HCT116 (cell line): ENCODE data around the gene ERMAP. TPM values are rescaled to one million over a fixed set of nuclear protein-coding genes. Genes with fewer than 3 reads are reported as not detected.

Source experiments
- ATAC-seq: fragments of 200-7000 bp; cut with Tn5 transposase; 2 replicates; pipeline ENCODE4 v1.9.1; 2020; ENCODE audit warnings: mild to moderate bottlenecking, moderate library complexity
- BruUV-seq: library from RNA; stranded (reverse); fragments of 400-500 nt; replicated peaks from 2 replicates; lab custom pipeline; 2021; lab: Mats Ljungman, UMichigan
- CTCF ChIA-PET: fragments of 300-600 bp; sonication (Branson Sonifier 250); formaldehyde crosslinking; loops from one replicate; lab custom pipeline; 2021; ENCODE audit warnings: antibody characterized with exemption; lab: Charles Lee
- POLR2A ChIA-PET: fragments of 300-600, 350-600 bp; sonication (Branson Sonifier 250); formaldehyde crosslinking; loops from one replicate; lab custom pipeline; 2021; ENCODE audit warnings: antibody characterized with exemption; lab: Charles Lee
- RAD21 ChIA-PET, 2 experiments: fragments of 300-600 bp; sonication (Branson Sonifier 250); formaldehyde crosslinking; loops; one replicate each; lab custom pipeline; 2023; ENCODE audit warnings: low total read pairs in 2 of 2; ENCODE audit not compliant: uncharacterized antibody in 2 of 2, unreplicated experiment in 2 of 2, low non-redundant PET in 1 of 2; lab: Charles Lee
- DNase-seq: peaks from one replicate; pipeline ENCODE4 v3.0.0-alpha.2; 2010; ENCODE audit warnings: low read depth, low spot score
- H2AFZ ChIP-seq: fragments of 200-600 bp; shearing (Covaris generic), sonication (generic); 2 replicates; pipeline ENCODE4 v1.6.1; 2017; ENCODE audit warnings: low read depth, mixed run types, mixed read lengths, antibody characterized with exemption, low read length; ENCODE audit not compliant: poor library complexity, severe bottlenecking
- H3K27ac ChIP-seq: 2 replicates; pipeline ENCODE4 v1.5.1; 2012; ENCODE audit warnings: low read depth, low read length
- H3K27me3 ChIP-seq: fragments of 200-600 bp; sonication (generic); 2 replicates; pipeline ENCODE4 v1.6.1; 2016; ENCODE audit warnings: mixed run types, low read length, mixed read lengths; ENCODE audit not compliant: insufficient read depth
- H3K36me3 ChIP-seq, 2 experiments: fragments of 200-500 bp in 1 of 2; fragments of 200-600 bp in 1 of 2; sonication (Bioruptor generic) in 1 of 2; sonication (generic) in 1 of 2; 2 replicates each; pipeline versions ENCODE4 v1.5.1 to v1.6.1; 2014 to 2016; ENCODE audit warnings: low read length in 2 of 2, inconsistent platforms in 1 of 2, mixed read lengths in 1 of 2, mixed run types in 1 of 2; ENCODE audit not compliant: insufficient read depth in 2 of 2, control insufficient read depth in 1 of 2
- H3K4me1 ChIP-seq, 2 experiments: fragments of 200-600 bp in 1 of 2; sonication (generic) in 1 of 2; 2 replicates each; pipeline versions ENCODE4 v1.5.1 to v1.6.1; 2012 to 2017; ENCODE audit warnings: low read length in 2 of 2, inconsistent platforms in 1 of 2, mild to moderate bottlenecking in 1 of 2, mixed read lengths in 1 of 2, mixed run types in 1 of 2, moderate library complexity in 1 of 2; ENCODE audit not compliant: insufficient read depth in 2 of 2, control insufficient read depth in 1 of 2
- H3K4me2 ChIP-seq: fragments of 200-600 bp; sonication (generic); 2 replicates; pipeline ENCODE4 v1.6.1; 2017; ENCODE audit warnings: mixed run types, low read length, mixed read lengths
- H3K4me3 ChIP-seq, 2 experiments: fragments of 200-600 bp in 1 of 2; sonication (generic) in 1 of 2; replicated peaks in 1 of 2; 2 replicates each; pipeline ENCODE4 v1.5.1; 2011 to 2016; ENCODE audit warnings: low read length in 2 of 2, control low read depth in 1 of 2, low read depth in 1 of 2, mild to moderate bottlenecking in 1 of 2, mixed read lengths in 1 of 2, mixed run types in 1 of 2
- H3K79me2 ChIP-seq: fragments of 200-600 bp; sonication (generic); 2 replicates; pipeline ENCODE4 v1.6.1; 2017; ENCODE audit warnings: mild to moderate bottlenecking, mixed run types, low read length, moderate library complexity, mixed read lengths; ENCODE audit not compliant: insufficient read depth
- H3K9ac ChIP-seq: fragments of 200-600 bp; sonication (generic); 2 replicates; pipeline ENCODE4 v1.6.1; 2016; ENCODE audit warnings: low read length, mixed read lengths
- H3K9me2 ChIP-seq: fragments of 200-600 bp; sonication (generic), shearing (Covaris generic); 2 replicates; pipeline ENCODE4 v1.6.1; 2017; ENCODE audit warnings: mixed run types, mild to moderate bottlenecking, moderate library complexity; ENCODE audit not compliant: insufficient read depth
- H3K9me3 ChIP-seq, 2 experiments: fragments of 200-500 bp in 1 of 2; fragments of 200-600 bp in 1 of 2; sonication (Bioruptor generic) in 1 of 2; sonication (generic) in 1 of 2; 2 replicates each; pipeline ENCODE4 v1.6.1; 2014 to 2017; ENCODE audit warnings: low read length in 2 of 2, mixed read lengths in 2 of 2, inconsistent platforms in 1 of 2, low read depth in 1 of 2, mild to moderate bottlenecking in 1 of 2, mixed run types in 1 of 2, moderate library complexity in 1 of 2; ENCODE audit not compliant: control insufficient read depth in 1 of 2, insufficient read depth in 1 of 2
- H4K20me1 ChIP-seq: fragments of 200-600 bp; sonication (generic), shearing (Covaris generic); 2 replicates; pipeline ENCODE4 v1.6.1; 2017; ENCODE audit warnings: mixed run types, mild to moderate bottlenecking, moderate library complexity; ENCODE audit not compliant: insufficient read depth
- ATF3 ChIP-seq: IDR thresholded peaks from 2 replicates; pipeline ENCODE4 v1.6.1; 2012
- CEBPB ChIP-seq: IDR thresholded peaks from 2 replicates; pipeline ENCODE4 v1.6.1; 2012; ENCODE audit warnings: low read depth
- EGR1 ChIP-seq: IDR thresholded peaks from 2 replicates; pipeline ENCODE4 v1.6.1; 2012; ENCODE audit warnings: low read depth
- EZH2 ChIP-seq: fragments of 200-600 bp; sonication (generic); IDR thresholded peaks from 2 replicates; pipeline ENCODE4 v1.6.1; 2017; ENCODE audit warnings: antibody characterized with exemption, mixed run types
- FOSL1 ChIP-seq: IDR thresholded peaks from 2 replicates; pipeline ENCODE4 v1.6.1; 2012; ENCODE audit warnings: low read depth
- RAD21 ChIP-seq: IDR thresholded peaks from 2 replicates; pipeline ENCODE4 v1.6.1; 2012; ENCODE audit warnings: low read depth, mild to moderate bottlenecking
- REST ChIP-seq: IDR thresholded peaks from 2 replicates; pipeline ENCODE4 v1.6.1; 2012; ENCODE audit warnings: low read depth
- SP1 ChIP-seq: IDR thresholded peaks from 2 replicates; pipeline ENCODE4 v1.6.1; 2012; ENCODE audit warnings: low read depth
- SRF ChIP-seq: IDR thresholded peaks from 2 replicates; pipeline ENCODE4 v1.6.1; 2012; ENCODE audit warnings: low read depth
- TCF7L2 ChIP-seq: IDR thresholded peaks from 2 replicates; pipeline ENCODE4 v1.7.0; 2011; ENCODE audit warnings: borderline replicate concordance, inconsistent platforms; ENCODE audit not compliant: insufficient read depth, insufficient read length; ENCODE audit errors: extremely low read depth
- YY1 ChIP-seq: IDR thresholded peaks from 2 replicates; pipeline ENCODE4 v1.6.1; 2011; ENCODE audit warnings: low read length, low read depth, moderate library complexity, mild to moderate bottlenecking; ENCODE audit not compliant: insufficient replicate concordance; ENCODE audit errors: extremely low read depth
- ZFX ChIP-seq: fragments of 450-650 bp; IDR thresholded peaks from 2 replicates; pipeline ENCODE4 v1.6.1; 2017
- ZNF274 ChIP-seq: fragments of 200-500 bp; sonication (Bioruptor generic); IDR thresholded peaks from 2 replicates; pipeline ENCODE4 v1.6.1; 2014; ENCODE audit warnings: mild to moderate bottlenecking, low read depth, low read length, inconsistent platforms
- intact Hi-C: fragments of 100-400 bp; cut with micrococcal nuclease; formaldehyde crosslinking; loops from 2 replicates; pipeline ENCODE4 v1.10.0; 2022
- total RNA-seq: library from RNA; stranded (reverse); gene quantifications from one replicate; pipeline ENCODE4 v1.2.1, GENCODE V29; 2021; ENCODE audit not compliant: unreplicated experiment

ERMAP gene
- total RNA-seq, 1 experiment from 2014 or later, result 5.4 TPM

GRCh38 chr1:42797979-42798378 is 18.9 kb upstream of the ERMAP start:
- ChIA-PET POLR2A (no interaction called here), RAD21 (no interaction called here), CTCF (no interaction called here)
- ATAC-seq (no peak), DNase-seq (no peak)
- no TSS peak for BruUV-seq
- Histone ChIP-seq H4K20me1 (no peaks in the 10 kb centered on the region), H3K9ac (no peak overlapping the region), H2AFZ (no peak overlapping the region), H3K27ac (no peak overlapping the region), H3K4me2 (no peak overlapping the region), H3K9me2 (no peaks in the 10 kb centered on the region), H3K36me3 (no peaks in the 10 kb centered on the region), H3K9me3 (no peaks in the 10 kb centered on the region), H3K79me2 (no peaks in the 10 kb centered on the region), H3K4me3 (no peak overlapping the region), H3K27me3 (no peaks in the 10 kb centered on the region), H3K4me1 (no peaks in the 10 kb centered on the region)
- no peak for TF ChIP-seq RAD21
- no peak for TF ChIP-seq REST
- no peak for TF ChIP-seq ATF3
- TF ChIP-seq YY1, result no peak
- TF ChIP-seq EGR1, result no peak
- no peak for TF ChIP-seq EZH2
- TF ChIP-seq SP1, result no peak
- no peak for TF ChIP-seq ZNF274
- TF ChIP-seq CEBPB, result no peak
- no peak for TF ChIP-seq SRF
- no peak for TF ChIP-seq TCF7L2
- no peak for TF ChIP-seq FOSL1
- TF ChIP-seq ZFX, result no peak
- intact Hi-C loops, result no loop called here
